Mononuclear cell (primary cell): ENCODE results near the gene PRKAG3. TPM values are rescaled to one million over a fixed set of nuclear protein-coding genes. Genes with fewer than 3 reads are reported as not detected.
A peak's percentile ranks its signal among the peaks of the same experiment; 100 is the strongest.

Source experiments
- H3K27me3 ChIP-seq: 2 replicates; pipeline ENCODE4 v1.6.0; 2011; ENCODE audit warnings: low read length, control low read depth; ENCODE audit not compliant: insufficient read depth
- H3K4me1 ChIP-seq: 2 replicates; pipeline ENCODE4 v1.5.1; 2011; ENCODE audit warnings: mild to moderate bottlenecking, low read length, control low read depth; ENCODE audit not compliant: insufficient read depth
- H3K4me3 ChIP-seq: 2 replicates; pipeline ENCODE4 v1.5.1; 2011; ENCODE audit warnings: mild to moderate bottlenecking, low read length, moderate library complexity
- H3K9me3 ChIP-seq: 2 replicates; pipeline ENCODE4 v1.5.1; 2011; ENCODE audit warnings: low read depth, mild to moderate bottlenecking, control low read depth, low read length
- total RNA-seq: library from RNA; depleted of rRNA; stranded (reverse); fragments of >200 nt; gene quantifications from one replicate; pipeline ENCODE4 v1.2.3, GENCODE V29; 2012

PRKAG3 gene
- total RNA-seq, 1 donor, result not detected

DNA sequence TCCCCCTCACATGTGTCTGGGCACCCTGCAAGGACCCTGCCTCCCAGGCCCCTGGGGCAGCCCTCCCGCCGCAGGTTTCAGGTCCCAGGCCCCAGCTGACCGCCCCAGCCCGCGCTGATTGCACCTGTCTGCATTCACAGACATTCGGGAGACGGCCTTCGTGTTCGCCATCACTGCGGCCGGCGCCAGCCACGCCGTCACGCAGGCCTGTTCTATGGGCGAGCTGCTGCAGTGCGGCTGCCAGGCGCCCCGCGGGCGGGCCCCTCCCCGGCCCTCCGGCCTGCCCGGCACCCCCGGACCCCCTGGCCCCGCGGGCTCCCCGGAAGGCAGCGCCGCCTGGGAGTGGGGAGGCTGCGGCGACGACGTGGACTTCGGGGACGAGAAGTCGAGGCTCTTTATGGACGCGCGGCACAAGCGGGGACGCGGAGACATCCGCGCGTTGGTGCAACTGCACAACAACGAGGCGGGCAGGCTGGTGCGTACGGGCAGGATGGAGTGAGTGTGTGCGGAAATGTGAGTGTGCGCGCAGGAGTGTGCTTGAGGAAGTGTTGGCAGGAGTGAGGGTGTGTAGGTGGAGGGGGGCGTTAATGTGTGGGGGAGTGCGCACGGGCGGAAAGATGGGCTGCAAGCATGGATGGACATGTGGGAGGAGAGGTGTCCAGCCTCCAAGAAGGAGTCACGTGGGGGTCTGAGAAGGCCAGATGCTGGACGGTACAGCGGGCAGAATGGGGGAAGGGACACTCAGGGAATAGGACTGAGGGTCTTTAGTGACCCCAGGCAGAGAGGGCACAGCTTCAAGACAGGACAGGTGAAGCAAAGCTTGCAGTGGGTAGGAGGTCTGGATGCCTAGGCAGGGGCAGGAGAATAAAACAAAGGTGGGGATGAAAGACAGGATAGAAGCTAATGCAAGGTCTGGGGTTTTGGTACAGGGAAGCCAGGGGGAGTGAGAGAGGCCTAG is 40.0 kb upstream of the PRKAG3 start:
- H3K27me3 ChIP-seq, result peaks cover 57% of the 10 kb centered on the region
- H3K4me3 ChIP-seq, result peak overlapping the region; percentile 26
- H3K9me3 ChIP-seq, result no peaks in the 10 kb centered on the region
- H3K4me1 ChIP-seq, result peaks cover 34% of the 10 kb centered on the region

DNA sequence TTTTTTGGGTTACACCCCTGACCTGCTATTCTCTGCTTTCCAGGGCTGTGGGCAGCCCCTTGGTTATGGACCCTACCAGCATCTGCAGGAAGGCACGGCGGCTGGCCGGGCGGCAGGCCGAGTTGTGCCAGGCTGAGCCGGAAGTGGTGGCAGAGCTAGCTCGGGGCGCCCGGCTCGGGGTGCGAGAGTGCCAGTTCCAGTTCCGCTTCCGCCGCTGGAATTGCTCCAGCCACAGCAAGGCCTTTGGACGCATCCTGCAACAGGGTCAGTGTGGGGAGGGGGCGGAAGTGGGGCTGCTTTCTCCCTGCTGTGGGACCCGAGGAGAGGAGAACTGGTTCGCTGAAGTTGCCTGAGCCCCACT is 39.4 kb upstream of the PRKAG3 start:
- H3K4me3 ChIP-seq, result peak overlapping the region; percentile 26
- H3K27me3 ChIP-seq, result peaks cover 52% of the 10 kb centered on the region

DNA sequence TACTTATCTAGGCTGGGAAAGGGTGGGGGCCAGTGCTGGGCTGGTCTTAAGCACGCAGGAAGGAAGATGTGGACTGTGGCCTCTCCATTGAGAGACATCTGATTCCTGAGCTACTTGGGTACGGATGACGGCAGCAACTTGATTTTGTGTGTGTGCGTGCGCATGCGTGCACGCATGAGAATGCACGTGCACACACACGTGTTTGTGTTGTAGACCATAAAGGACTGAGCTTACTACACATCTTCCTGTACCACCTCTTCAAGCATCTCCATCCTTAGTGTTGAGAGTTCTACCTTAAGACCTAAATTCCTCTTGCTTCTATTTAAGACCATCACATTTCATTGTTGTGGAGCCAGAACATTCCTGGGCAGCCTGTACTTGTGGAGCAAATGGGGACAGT is 37.5 kb upstream of the PRKAG3 start:
- Histone ChIP-seq H3K4me3 (no peak overlapping the region), H3K9me3 (no peaks in the 10 kb centered on the region), H3K27me3 (peaks cover 35% of the 10 kb centered on the region), H3K4me1 (peaks cover 33% of the 10 kb centered on the region)

More for the DNA sequence above, 39.4 kb upstream of the PRKAG3 start:
- H3K4me1 ChIP-seq, result peaks cover 33% of the 10 kb centered on the region
- H3K9me3 ChIP-seq, result no peaks in the 10 kb centered on the region

DNA sequence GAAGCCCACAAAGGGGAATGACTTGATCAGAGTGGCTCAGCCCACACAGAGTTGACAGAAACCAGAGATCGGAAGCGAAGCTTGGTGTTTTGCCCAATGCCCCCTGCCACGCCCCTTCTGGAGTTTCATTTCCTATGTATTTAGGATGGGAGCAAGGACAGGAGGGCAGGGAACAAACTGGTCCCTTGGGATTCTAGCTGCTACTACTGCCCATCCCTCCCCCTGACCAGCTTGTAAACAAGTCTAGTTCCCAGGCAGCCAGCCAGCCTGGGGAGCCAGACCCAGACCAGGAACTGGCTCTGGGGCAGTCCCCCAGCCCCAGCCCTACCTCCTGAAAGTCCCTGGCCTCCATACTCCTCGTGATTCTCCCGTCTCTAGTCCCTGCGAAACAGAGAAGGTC is 36.3 kb upstream of the PRKAG3 start:
- H3K4me1 ChIP-seq, result peaks cover 24% of the 10 kb centered on the region
- H3K27me3 ChIP-seq, result peaks cover 30% of the 10 kb centered on the region
- H3K9me3 ChIP-seq, result no peaks in the 10 kb centered on the region
- no peak overlapping the region for H3K4me3 ChIP-seq

DNA sequence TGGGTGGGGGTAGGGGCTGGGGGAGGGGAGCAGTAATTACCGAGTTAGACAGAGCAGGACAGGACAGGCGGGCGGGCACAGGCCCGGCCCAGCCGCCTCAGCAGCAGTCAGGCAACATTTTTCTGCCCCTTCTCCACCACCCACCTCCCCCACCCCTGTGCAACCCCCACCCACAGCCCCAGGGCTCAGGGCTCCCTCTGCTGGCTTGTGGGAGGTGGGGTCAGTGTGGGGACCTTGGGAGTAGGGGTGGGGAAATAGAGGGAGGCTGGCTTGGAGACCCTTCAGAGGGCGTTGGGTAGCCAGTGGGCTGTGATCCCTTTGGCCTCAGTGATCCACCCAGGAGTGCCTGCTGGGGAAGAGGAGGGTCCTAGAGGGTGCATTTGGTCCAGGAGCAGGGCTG is 34.4 kb upstream of the PRKAG3 start:
- Histone ChIP-seq H3K4me3 (no peak overlapping the region), H3K9me3 (no peaks in the 10 kb centered on the region), H3K27me3 (peaks cover 29% of the 10 kb centered on the region), H3K4me1 (peaks cover 8% of the 10 kb centered on the region)

DNA sequence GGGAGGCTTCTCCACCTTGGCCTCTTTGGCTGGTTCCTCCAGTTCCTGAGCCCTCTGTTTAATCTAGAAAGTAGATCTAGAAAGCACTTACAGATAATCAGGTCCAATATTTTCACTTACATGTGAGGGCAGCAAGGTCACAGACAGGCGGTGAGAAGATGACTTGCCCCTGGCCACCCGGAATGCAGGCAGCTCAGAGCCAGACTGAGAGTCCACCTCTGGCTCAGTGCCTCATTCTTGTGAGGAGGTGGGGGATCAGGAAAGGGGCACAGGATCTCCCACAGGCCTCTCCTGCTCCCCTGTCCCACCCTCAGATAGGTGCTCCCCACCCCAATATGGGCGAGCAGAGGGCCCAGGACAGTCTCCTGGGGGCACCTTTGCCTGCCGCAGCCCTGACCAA is 33.8 kb upstream of the PRKAG3 start:
- Histone ChIP-seq H3K9me3 (no peaks in the 10 kb centered on the region), H3K27me3 (peaks cover 29% of the 10 kb centered on the region), H3K4me1 (peaks cover 7% of the 10 kb centered on the region), H3K4me3 (no peak overlapping the region)

DNA sequence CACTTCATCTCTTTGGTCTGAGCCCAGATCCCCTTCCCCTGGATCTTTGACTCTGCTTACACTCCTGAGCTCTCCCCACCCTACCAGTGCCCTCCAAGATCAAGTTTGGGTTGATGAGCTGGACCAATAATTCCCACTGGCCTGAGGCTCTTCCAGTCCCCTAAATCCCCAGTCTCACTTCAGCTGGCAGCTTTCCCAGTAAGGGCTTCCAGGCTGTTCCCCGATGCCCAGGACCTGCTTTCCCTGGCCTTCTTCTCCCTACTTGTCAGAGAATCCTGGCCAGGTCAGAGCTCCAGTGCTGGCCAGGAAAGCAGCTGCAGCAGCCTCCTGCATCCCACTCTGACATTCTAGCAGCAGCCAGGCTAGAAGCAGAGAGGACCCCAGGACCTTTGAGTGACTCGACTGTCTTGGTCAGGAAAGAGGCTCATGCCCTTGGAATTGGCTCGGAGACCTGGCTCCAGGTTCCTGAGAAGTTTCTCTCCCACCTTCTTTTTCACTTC is 31.5 kb upstream of the PRKAG3 start:
- no peak overlapping the region for H3K4me3 ChIP-seq
- peaks cover 14% of the 10 kb centered on the region for H3K4me1 ChIP-seq
- peaks cover 41% of the 10 kb centered on the region for H3K27me3 ChIP-seq
- no peaks in the 10 kb centered on the region for H3K9me3 ChIP-seq

DNA sequence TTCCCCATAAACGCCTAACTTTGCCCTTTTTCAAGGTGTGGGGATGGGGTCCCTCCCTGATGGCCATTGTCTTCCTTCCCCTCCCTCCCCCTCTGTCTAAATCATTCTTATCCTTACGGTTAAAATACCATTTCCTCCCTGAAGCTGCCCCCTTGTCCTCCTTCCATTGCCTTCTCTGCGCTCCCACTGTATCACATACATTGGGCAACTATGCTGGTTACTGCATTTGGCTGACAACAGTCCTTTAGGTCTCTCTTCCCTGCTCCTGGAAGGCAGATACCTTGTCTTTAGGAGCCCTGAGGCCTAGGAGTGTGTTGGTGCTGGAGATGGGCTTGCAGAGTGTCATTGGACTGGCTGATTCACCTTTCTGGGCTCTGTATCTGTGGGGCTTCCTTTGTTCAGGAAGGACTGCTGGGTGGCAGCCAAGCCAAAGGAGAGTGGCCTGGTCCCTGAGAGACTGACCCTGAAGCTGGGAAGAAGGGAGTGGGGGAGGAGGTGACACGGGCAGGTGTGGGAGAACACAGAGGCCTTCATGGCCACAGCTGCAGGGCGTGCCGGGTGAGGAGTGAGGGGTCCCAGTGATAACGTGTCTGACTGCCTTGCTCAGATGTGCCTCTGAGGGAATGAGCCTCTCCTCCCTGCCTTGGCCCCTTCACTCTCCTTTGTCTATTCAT is 30.2 kb upstream of the PRKAG3 start:
- Histone ChIP-seq H3K9me3 (no peaks in the 10 kb centered on the region), H3K4me3 (no peak overlapping the region), H3K27me3 (peaks cover 50% of the 10 kb centered on the region), H3K4me1 (peaks cover 14% of the 10 kb centered on the region)

DNA sequence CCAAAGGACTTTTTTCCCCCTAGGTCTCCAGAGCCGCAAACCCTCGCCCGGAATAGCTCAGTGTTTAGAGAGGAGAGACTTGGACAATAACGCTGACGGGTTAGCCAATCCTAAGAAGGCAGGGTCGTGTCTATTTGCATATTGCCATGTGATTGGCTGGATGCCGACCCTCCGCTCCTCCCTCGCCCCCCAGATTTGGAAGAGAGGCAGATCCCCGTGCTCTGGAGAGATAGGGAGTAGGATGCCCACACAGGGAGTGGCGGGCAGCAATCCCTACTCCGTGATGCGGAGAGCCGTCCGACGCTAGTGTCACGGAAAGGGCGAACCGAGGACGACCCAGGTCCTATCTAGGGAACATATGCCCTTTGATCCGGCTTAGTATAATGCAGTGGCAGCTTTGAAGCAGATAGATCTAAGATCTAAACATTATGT is 29.4 kb upstream of the PRKAG3 start:
- Histone ChIP-seq H3K27me3 (peaks cover 56% of the 10 kb centered on the region), H3K4me1 (peaks cover 14% of the 10 kb centered on the region), H3K9me3 (no peaks in the 10 kb centered on the region), H3K4me3 (no peak overlapping the region)

DNA sequence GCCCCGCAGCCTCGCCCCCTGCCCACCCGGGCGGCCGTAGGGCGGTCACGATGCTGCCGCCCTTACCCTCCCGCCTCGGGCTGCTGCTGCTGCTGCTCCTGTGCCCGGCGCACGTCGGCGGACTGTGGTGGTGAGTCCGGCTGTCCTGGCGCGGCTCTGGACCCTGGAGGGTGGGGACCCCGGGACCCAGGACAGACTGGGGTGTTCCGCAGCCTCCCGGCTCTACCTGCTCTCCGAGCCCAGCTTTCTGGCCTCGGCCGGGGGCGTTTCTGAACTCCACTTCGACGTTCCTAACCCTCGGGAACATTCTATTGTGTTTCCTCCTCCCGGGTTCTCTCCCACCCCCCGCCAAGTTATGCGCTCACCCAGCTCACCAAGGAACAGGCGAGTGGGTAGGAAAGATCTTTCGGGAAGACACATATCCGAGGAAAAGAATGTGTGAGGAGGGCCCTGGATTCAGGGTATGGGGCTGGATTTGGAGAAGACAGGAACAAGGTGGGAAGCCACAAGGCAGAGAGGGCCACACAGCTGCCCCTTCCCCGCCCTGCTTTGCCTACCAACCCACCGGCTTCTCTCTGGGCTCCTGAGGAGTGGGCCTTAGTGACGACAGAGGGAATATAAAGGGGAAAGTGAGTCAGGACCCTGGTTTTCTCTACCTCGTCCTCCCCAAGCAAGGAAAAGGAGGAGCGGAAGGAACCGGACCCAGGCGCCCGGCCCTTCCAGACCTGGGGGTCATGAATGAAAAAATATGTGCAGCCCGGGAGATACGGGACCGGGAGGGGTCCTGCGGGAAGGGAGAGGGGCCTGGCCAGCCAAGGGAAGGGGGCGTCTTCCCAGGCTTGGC is 28.6 kb upstream of the PRKAG3 start:
- H3K4me1 ChIP-seq, result peaks cover 14% of the 10 kb centered on the region
- H3K4me3 ChIP-seq, result no peak overlapping the region
- peaks cover 64% of the 10 kb centered on the region for H3K27me3 ChIP-seq
- H3K9me3 ChIP-seq, result no peaks in the 10 kb centered on the region

DNA sequence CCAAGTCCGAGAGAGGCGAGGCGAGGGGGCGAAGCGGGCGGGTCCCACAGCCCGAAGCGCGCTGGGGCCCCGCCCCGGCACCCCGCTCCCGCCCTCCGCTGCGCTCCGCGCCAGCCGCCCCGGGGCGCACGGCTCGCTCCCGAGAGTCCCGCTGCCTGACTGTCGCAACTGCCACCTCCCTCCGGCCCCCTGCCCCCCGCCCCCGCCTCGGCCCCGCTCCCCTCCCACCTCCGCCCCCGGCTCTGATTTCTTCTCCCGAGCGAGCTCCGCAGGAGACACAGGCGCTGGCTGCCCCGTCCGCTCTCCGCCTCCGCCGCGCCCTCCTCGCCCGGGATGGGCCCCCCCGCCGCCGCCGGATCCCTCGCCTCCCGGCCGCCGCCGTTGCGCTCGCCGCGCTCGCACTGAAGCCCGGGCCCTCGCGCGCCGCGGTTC is 28.0 kb upstream of the PRKAG3 start, which contains the start of gene WNT6:
TSS of gene WNT6 (plus strand) at position 250 of the 432 bp plus-strand sequence. CDS start 233 bp downstream, outside the sequence.
- no peaks in the 10 kb centered on the region for H3K9me3 ChIP-seq
- peaks cover 70% of the 10 kb centered on the region for H3K27me3 ChIP-seq
- no peak within 1 kb of the TSS for H3K4me3 ChIP-seq
- H3K4me1 ChIP-seq, result peaks cover 14% of the 10 kb centered on the region

DNA sequence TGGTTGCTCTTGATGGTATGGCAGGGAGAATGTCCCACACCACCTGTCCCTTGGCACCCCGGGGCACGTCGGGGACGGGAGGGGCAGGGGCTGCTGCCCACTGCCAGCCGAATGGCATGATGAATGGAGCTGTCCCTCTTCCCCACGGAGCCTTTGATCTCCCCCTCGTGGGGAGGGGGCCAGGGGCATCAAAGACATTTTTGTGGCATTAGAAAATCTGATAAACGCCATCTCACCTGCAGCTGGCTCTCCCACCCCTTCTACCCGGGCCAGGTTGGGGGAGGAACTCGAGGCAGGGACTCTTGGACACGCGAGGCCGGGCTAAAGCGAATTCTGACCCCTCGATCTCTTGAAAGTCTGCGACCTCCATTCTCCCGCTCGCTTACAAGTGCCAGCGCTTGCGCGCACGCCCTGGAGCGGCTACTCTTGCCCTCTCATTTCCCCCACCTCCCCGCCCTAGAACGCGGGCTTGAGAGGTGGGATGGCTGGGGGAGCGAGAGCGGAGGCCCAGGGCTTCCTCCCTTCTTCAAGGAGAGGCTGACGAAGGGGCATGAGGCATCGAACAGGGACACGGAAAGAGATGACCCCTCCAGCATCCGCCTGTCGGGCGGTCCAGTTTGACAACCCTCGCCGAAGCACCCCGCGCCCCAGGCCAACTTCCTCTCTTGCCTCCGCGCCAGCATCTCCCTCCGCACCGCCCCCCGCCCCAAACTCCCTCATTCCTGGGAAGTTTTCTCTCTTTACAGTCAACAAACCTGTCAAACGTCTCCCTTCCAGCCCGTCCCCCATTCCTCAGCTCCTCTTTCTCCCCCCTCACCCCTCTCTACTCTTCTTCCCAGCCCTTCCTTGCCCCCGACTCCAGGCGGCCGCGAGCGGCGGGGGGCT is 27.3 kb upstream of the PRKAG3 start:
- no peak overlapping the region for H3K4me3 ChIP-seq
- peaks cover 75% of the 10 kb centered on the region for H3K27me3 ChIP-seq

DNA sequence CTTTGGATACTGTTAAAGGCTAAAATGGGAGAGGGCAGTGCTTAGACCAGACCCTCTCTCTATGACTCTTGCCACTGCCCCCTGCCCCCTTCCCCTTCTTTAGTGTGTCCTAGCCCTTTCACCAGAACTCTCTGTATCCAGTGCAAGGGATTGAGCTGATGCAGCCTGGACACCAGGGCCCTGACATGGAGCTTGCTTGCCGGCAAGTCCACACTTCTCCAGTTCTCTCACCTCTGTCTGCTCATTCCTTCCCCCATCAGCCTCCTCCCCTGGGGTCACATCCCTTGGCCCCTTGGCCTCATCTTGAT is 26.5 kb upstream of the PRKAG3 start:
- H3K4me3 ChIP-seq, result no peak overlapping the region
- peaks cover 21% of the 10 kb centered on the region for H3K4me1 ChIP-seq
- H3K27me3 ChIP-seq, result peaks cover 78% of the 10 kb centered on the region
- H3K9me3 ChIP-seq, result no peaks in the 10 kb centered on the region

More for the DNA sequence above, 27.3 kb upstream of the PRKAG3 start:
- Histone ChIP-seq H3K9me3 (no peaks in the 10 kb centered on the region), H3K4me1 (peaks cover 14% of the 10 kb centered on the region)
